MM.1S (cell line): ENCODE results near the gene CTRL.

Source experiments
- EZH2phosphoT487 ChIP-seq: fragments of 300-600 bp; sonication (generic); IDR thresholded peaks from 2 replicates; pipeline ENCODE4 v1.6.1; 2018; ENCODE audit warnings: antibody characterized with exemption, low read length
- TF ChIP-seq, protein P1 (sequence below): fragments of 300-600 bp; sonication (generic); IDR thresholded peaks from 2 replicates; pipeline ENCODE4 v1.5.1; 2016; ENCODE audit warnings: antibody characterized with exemption, low read length, mixed read lengths

DNA sequence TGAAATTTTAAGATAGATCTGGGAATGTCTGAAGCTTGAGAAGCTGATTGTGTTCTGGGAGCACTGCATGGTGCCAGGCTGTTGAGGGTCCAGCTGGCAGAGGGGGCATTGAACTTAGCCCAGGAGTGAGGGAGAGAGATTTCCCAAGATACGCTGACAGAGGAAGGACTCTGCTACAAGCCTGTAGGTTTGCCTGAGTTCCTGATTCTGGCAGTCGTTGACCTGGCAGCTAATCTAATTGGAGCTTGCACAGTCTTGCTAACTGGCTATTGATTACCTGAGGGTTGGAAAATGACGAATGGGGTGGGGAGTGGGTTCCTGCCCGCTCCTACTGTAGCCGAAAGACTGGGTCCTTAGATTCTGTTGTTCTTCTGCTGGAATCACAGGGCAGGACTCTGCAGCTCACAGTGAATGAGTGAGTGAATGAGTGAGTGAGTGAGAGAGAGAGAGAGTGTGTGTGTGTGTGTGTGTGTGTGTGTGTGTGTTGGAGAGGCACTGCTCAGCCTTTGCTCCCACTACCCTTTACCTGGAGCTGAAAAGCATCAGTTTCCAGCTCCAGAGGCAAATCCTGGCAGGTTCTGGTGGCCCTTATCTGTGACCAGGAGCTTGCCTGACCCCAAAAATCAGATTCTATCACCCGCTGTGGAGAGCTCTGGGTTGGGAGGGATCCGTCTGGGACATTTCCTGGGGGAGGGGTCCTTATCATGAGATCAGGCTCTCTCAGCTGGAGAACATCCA lies 16.7 kb downstream of the CTRL start:
- TF ChIP-seq, protein P1, sequence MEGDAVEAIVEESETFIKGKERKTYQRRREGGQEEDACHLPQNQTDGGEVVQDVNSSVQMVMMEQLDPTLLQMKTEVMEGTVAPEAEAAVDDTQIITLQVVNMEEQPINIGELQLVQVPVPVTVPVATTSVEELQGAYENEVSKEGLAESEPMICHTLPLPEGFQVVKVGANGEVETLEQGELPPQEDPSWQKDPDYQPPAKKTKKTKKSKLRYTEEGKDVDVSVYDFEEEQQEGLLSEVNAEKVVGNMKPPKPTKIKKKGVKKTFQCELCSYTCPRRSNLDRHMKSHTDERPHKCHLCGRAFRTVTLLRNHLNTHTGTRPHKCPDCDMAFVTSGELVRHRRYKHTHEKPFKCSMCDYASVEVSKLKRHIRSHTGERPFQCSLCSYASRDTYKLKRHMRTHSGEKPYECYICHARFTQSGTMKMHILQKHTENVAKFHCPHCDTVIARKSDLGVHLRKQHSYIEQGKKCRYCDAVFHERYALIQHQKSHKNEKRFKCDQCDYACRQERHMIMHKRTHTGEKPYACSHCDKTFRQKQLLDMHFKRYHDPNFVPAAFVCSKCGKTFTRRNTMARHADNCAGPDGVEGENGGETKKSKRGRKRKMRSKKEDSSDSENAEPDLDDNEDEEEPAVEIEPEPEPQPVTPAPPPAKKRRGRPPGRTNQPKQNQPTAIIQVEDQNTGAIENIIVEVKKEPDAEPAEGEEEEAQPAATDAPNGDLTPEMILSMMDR = no peak
- TF ChIP-seq EZH2phosphoT487 = no peak
